Panc1 (cell line): Measurements from ENCODE around the gene SLC12A8. TPM values are rescaled to one million over a fixed set of nuclear protein-coding genes. Genes with fewer than 3 reads are reported as not detected.

Experiments used
- ATAC-seq: fragments of 200-7000 bp; cut with Tn5 transposase; 2 replicates; pipeline ENCODE4 v1.9.1; 2020; ENCODE audit warnings: mild to moderate bottlenecking, moderate library complexity
- BruUV-seq: library from RNA; stranded (reverse); fragments of 400-500 nt; replicated peaks from 2 replicates; lab custom pipeline; 2021; lab: Mats Ljungman, UMichigan
- CTCF ChIA-PET: fragments of 300-600 bp; sonication (Branson Sonifier 250); formaldehyde crosslinking; loops from one replicate; lab custom pipeline; 2022; ENCODE audit warnings: antibody characterized with exemption; lab: Charles Lee
- POLR2A ChIA-PET: fragments of 300-600 bp; sonication (Branson Sonifier 250); formaldehyde crosslinking; loops from one replicate; lab custom pipeline; 2022; ENCODE audit warnings: antibody characterized with exemption; lab: Charles Lee
- DNase-seq: peaks from one replicate; pipeline ENCODE4 v3.0.0-alpha.2; 2010; ENCODE audit warnings: low read depth, low spot score
- H3K27ac ChIP-seq: 2 replicates; pipeline ENCODE4 v1.5.1; 2011; ENCODE audit warnings: mild to moderate bottlenecking, low read length, inconsistent platforms
- H3K27me3 ChIP-seq: fragments of 200-500 bp; sonication (Bioruptor generic); 2 replicates; pipeline ENCODE4 v1.6.0; 2014; ENCODE audit warnings: low read length, inconsistent platforms; ENCODE audit not compliant: control insufficient read depth, insufficient read depth
- H3K36me3 ChIP-seq: fragments of 200-500 bp; sonication (Bioruptor generic); 2 replicates; pipeline ENCODE4 v1.5.1; 2014; ENCODE audit warnings: inconsistent platforms, mild to moderate bottlenecking, low read length, moderate library complexity; ENCODE audit not compliant: control insufficient read depth, insufficient read depth
- H3K4me1 ChIP-seq: 2 replicates; pipeline ENCODE4 v1.5.1; 2011; ENCODE audit warnings: inconsistent platforms, mild to moderate bottlenecking, low read length, moderate library complexity; ENCODE audit not compliant: control insufficient read depth, insufficient read depth
- H3K4me3 ChIP-seq, 2 experiments: 2 replicates each; pipeline ENCODE4 v1.5.1; 2011 to 2012; ENCODE audit warnings: low read depth in 2 of 2, low read length in 2 of 2, mild to moderate bottlenecking in 2 of 2, inconsistent platforms in 1 of 2, moderate library complexity in 1 of 2
- H3K9me3 ChIP-seq: fragments of 200-500 bp; sonication (Bioruptor generic); 2 replicates; pipeline ENCODE4 v1.5.1; 2014; ENCODE audit warnings: low read depth, mild to moderate bottlenecking, inconsistent platforms, low read length, moderate library complexity; ENCODE audit not compliant: control insufficient read depth, insufficient read depth
- CTCF ChIP-seq: fragments of 450-650 bp; IDR thresholded peaks from 2 replicates; pipeline ENCODE4 v1.5.1; 2017; ENCODE audit warnings: mild to moderate bottlenecking
- POLR2AphosphoS5 ChIP-seq: IDR thresholded peaks from 2 replicates; pipeline ENCODE4 v1.6.1; 2012; ENCODE audit warnings: mild to moderate bottlenecking, low read depth, low read length, moderate library complexity
- REST ChIP-seq, 2 experiments: IDR thresholded peaks; 2 replicates each; pipeline ENCODE4 v1.6.1; 2011 to 2012; ENCODE audit warnings: low read depth in 2 of 2, control low read depth in 1 of 2, low read length in 1 of 2, mild to moderate bottlenecking in 1 of 2, moderate library complexity in 1 of 2; ENCODE audit not compliant: insufficient read depth in 1 of 2
- SIN3A ChIP-seq: IDR thresholded peaks from 2 replicates; pipeline ENCODE4 v1.6.1; 2012; ENCODE audit warnings: low read depth, mild to moderate bottlenecking, low read length, moderate library complexity, borderline replicate concordance; ENCODE audit not compliant: insufficient read depth
- TCF7L2 ChIP-seq: IDR thresholded peaks from 2 replicates; pipeline ENCODE4 v1.6.1; 2011; ENCODE audit warnings: mild to moderate bottlenecking, low read depth, low read length, inconsistent platforms
- in situ Hi-C: cut with HindIII; loops from 2 replicates; pipeline ENCODE4 v1.10.0; 2016; ENCODE audit warnings: low sequenced_read_pairs, low pct_unique_long_range_greater_than_20kb
- intact Hi-C: fragments of 100-400 bp; cut with micrococcal nuclease; formaldehyde crosslinking; loops from one replicate; pipeline ENCODE4 v1.10.0; 2022; ENCODE audit not compliant: unreplicated experiment
- total RNA-seq: library from RNA; stranded (reverse); gene quantifications from one replicate; pipeline ENCODE4 v1.2.1, GENCODE V29; 2021; ENCODE audit not compliant: unreplicated experiment

Gene SLC12A8
- total RNA-seq, 1 experiment from 2014 or later: 7.0 TPM

GRCh38 chr3:125142420-125142778, 70.1 kb downstream of the SLC12A8 start:
- no peak for ATAC-seq
- Histone ChIP-seq H3K9me3 (no peaks in the 10 kb centered on the region), H3K4me1 (peaks cover 9% of the 10 kb centered on the region), H3K4me3 (no peak overlapping the region), H3K27ac (peak overlapping the region; percentile 60), H3K27me3 (no peaks in the 10 kb centered on the region), H3K36me3 (no peaks in the 10 kb centered on the region)
- TF ChIP-seq REST (IDR thresholded peaks at IDR 0.05; ENCODE audit: insufficient read depth in 1 of 2, low read depth in 2 of 2, low read length in 1 of 2) (no peak), CTCF (no peak), SIN3A (no peak), POLR2AphosphoS5 (no peak), TCF7L2 (no peak)
- ChIA-PET CTCF (no interaction called here), POLR2A (no interaction called here)
- BruUV-seq: no TSS peak
- intact Hi-C loops: no loop called here
- in situ Hi-C loops: no loop called here
- no peak for DNase-seq

GRCh38 chr3:125141596-125142419, 70.7 kb downstream of the SLC12A8 start:
- ChIA-PET CTCF (no interaction called here), POLR2A (no interaction called here)
- no peak for ATAC-seq
- no peak for TF ChIP-seq SIN3A
- no peak for TF ChIP-seq POLR2AphosphoS5
- TF ChIP-seq REST (IDR thresholded peaks at IDR 0.05; ENCODE audit: insufficient read depth in 1 of 2, low read depth in 2 of 2, low read length in 1 of 2): no peak
- no peak for TF ChIP-seq TCF7L2
- no peak for TF ChIP-seq CTCF
- Histone ChIP-seq H3K4me1 (peaks cover 9% of the 10 kb centered on the region), H3K27ac (0 out of 2 replicates have a peak overlapping the region, but pooled peaks have one; percentile 60), H3K36me3 (no peaks in the 10 kb centered on the region), H3K27me3 (no peaks in the 10 kb centered on the region), H3K9me3 (no peaks in the 10 kb centered on the region), H3K4me3 (no peak overlapping the region)
- intact Hi-C loops: no loop called here
- no peak for DNase-seq
- no TSS peak for BruUV-seq
- in situ Hi-C loops: no loop called here
